PFSK-1 (cell line): ENCODE measurements around the gene KLHDC7B.

Source experiments
- FOXP2 ChIP-seq: optimal IDR thresholded peaks from 2 replicates; pipeline ENCODE3; 2011; ENCODE audit warnings: borderline replicate concordance, control low read depth, inconsistent platforms; ENCODE audit not compliant: insufficient read depth; ENCODE audit errors: extremely low read length, extremely low read depth
- POLR2AphosphoS5 ChIP-seq: IDR thresholded peaks from 2 replicates; pipeline ENCODE4 v1.6.1; 2012; ENCODE audit warnings: low read depth, mild to moderate bottlenecking, control low read depth, low read length, moderate library complexity
- SIN3A ChIP-seq: IDR thresholded peaks from 2 replicates; pipeline ENCODE4 v1.6.1; 2012; ENCODE audit warnings: mild to moderate bottlenecking, low read length, moderate library complexity, borderline replicate concordance; ENCODE audit not compliant: insufficient read depth
- TAF1 ChIP-seq: IDR thresholded peaks from 2 replicates; pipeline ENCODE4 v1.6.1; 2012; ENCODE audit warnings: low read length, control low read depth, borderline replicate concordance; ENCODE audit not compliant: insufficient read depth
- TF ChIP-seq, protein P1 (sequence below), 2 experiments: IDR thresholded peaks; 2 replicates each; pipeline versions ENCODE4 v1.6.1 to v1.8.0; 2011 to 2012; ENCODE audit warnings: low read depth in 2 of 2, low read length in 2 of 2, control low read depth in 1 of 2, inconsistent platforms in 1 of 2, mild to moderate bottlenecking in 1 of 2, moderate library complexity in 1 of 2; ENCODE audit not compliant: insufficient read depth in 1 of 2

KLHDC7B gene

GRCh38 chr22:50529897-50530579 lies 15.7 kb upstream of the KLHDC7B start, which contains the start of gene TYMP:
TSS of gene TYMP (minus strand) at chr22:50530012. CDS start at chr22:50529709, 303 bp downstream.
- TF ChIP-seq SIN3A (no peak), POLR2AphosphoS5 (no peak), FOXP2 (no peak), TAF1 (no peak)
- TF ChIP-seq, protein P1, sequence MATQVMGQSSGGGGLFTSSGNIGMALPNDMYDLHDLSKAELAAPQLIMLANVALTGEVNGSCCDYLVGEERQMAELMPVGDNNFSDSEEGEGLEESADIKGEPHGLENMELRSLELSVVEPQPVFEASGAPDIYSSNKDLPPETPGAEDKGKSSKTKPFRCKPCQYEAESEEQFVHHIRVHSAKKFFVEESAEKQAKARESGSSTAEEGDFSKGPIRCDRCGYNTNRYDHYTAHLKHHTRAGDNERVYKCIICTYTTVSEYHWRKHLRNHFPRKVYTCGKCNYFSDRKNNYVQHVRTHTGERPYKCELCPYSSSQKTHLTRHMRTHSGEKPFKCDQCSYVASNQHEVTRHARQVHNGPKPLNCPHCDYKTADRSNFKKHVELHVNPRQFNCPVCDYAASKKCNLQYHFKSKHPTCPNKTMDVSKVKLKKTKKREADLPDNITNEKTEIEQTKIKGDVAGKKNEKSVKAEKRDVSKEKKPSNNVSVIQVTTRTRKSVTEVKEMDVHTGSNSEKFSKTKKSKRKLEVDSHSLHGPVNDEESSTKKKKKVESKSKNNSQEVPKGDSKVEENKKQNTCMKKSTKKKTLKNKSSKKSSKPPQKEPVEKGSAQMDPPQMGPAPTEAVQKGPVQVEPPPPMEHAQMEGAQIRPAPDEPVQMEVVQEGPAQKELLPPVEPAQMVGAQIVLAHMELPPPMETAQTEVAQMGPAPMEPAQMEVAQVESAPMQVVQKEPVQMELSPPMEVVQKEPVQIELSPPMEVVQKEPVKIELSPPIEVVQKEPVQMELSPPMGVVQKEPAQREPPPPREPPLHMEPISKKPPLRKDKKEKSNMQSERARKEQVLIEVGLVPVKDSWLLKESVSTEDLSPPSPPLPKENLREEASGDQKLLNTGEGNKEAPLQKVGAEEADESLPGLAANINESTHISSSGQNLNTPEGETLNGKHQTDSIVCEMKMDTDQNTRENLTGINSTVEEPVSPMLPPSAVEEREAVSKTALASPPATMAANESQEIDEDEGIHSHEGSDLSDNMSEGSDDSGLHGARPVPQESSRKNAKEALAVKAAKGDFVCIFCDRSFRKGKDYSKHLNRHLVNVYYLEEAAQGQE (IDR thresholded peaks at IDR 0.05; ENCODE audit: insufficient read depth in 1 of 2, low read depth in 2 of 2, low read length in 2 of 2), result no peak

- TF ChIP-seq SIN3A, result no peak
- no peak for TF ChIP-seq TAF1
- no peak for TF ChIP-seq POLR2AphosphoS5
- no peak for TF ChIP-seq FOXP2
- TF ChIP-seq, protein P1 (IDR thresholded peaks at IDR 0.05; ENCODE audit: insufficient read depth in 1 of 2, low read depth in 2 of 2, low read length in 2 of 2), result no peak
Measured at GRCh38 chr22:50530580-50530876, 15.2 kb upstream of the KLHDC7B start.

DNA sequence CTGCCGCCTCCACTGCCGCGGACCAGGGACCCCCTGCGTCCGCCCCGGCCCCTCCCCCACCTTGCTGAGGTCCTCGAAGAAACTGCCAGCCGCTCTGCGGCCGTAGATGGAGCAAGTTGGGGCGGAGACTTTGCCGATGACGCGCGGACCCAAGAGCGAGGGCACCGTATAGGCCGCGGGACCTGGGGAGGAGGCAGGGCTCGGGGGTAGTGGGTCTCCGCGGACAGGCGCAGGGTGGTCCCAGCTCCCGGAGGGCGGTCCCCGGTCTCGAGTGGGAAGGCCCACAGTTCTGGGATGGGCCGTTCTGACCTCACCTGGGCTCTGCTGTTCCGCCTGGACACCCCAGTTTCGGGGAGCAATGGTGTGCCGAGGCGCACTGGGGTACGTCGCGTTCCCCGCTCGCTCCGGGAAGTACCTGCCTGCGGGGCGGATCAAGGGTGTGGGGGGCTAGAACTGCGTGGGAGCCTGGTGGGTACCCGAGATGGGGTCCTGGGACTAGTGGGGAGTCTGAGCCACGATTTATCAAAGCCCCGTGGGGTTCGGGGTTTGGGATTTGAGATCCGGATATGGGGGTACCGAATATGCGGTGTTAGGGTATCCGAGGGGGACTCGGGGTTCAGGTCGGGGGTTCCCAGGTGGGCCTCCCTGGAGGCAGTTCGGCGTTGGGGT lies 14.7 kb upstream of the KLHDC7B start:
- TF ChIP-seq SIN3A, result no peak
- TF ChIP-seq TAF1, result no peak
- TF ChIP-seq FOXP2, result no peak
- TF ChIP-seq POLR2AphosphoS5, result no peak
- TF ChIP-seq, protein P1 (IDR thresholded peaks at IDR 0.05; ENCODE audit: insufficient read depth in 1 of 2, low read depth in 2 of 2, low read length in 2 of 2), result no peak

DNA sequence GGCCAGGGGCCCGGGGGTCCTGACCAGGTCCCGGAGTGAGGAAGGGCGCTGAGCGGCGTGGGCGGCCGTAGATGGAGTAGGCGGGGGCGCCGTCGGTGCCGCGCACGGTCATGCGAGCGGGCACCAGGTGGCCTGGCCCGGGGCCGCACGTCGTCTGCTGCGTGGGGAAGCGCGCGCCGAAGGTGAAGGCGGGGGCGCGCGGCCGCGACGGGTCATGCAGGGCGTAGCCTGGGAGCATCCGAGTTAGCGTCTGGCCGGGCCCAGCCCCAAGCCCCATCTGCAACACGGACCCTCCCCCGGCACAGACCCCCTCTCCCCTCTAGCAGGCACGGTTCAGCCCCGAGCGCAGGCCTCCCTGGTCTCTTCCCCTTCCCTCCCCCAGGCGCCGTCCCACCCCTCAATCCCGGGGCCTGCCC lies 14.1 kb upstream of the KLHDC7B start:
- no peak for TF ChIP-seq POLR2AphosphoS5
- TF ChIP-seq, protein P1 (IDR thresholded peaks at IDR 0.05; ENCODE audit: insufficient read depth in 1 of 2, low read depth in 2 of 2, low read length in 2 of 2), result no peak
